GM12875 (cell line): ENCODE measurements around the gene CRKL.

ENCODE experiments used
- H3K4me3 ChIP-seq: one replicate; pipeline ENCODE4 v1.5.1; 2011; ENCODE audit warnings: low read depth, low read length, control low read depth
- TF ChIP-seq, protein P1 (sequence below): IDR thresholded peaks from 2 replicates; pipeline ENCODE4 v1.5.1; 2011; ENCODE audit warnings: low read depth, mild to moderate bottlenecking, control low read depth, inconsistent platforms, low read length, moderate library complexity, borderline replicate concordance; ENCODE audit not compliant: insufficient read depth

Gene CRKL

DNA sequence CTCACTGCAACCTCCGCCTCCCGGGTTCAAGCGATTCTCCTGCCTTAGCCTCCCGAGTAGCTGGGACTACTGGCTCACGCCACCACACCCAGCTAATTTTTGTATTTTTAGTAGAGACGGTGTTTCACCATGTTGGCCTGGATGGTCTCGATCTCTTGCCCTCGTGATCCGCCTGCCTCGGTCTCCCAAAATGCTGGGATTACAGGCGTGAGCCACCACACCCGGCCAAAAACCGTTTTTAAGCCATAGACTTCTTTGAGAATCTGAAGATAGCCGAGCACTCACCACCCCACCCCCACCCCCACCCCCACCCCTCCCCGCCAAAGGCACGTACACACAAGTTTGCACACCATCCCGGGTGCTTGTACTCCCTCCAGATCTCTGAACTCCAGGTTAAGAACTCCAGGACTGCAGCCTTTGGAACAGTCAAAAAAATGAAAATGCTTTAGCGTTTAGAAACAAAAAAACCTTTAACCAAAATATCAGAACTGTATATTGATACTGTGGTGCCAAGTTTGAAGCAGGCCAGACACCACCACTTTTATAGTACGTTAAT lies 1.5 kb downstream of the CRKL start:
- TF ChIP-seq, protein P1, sequence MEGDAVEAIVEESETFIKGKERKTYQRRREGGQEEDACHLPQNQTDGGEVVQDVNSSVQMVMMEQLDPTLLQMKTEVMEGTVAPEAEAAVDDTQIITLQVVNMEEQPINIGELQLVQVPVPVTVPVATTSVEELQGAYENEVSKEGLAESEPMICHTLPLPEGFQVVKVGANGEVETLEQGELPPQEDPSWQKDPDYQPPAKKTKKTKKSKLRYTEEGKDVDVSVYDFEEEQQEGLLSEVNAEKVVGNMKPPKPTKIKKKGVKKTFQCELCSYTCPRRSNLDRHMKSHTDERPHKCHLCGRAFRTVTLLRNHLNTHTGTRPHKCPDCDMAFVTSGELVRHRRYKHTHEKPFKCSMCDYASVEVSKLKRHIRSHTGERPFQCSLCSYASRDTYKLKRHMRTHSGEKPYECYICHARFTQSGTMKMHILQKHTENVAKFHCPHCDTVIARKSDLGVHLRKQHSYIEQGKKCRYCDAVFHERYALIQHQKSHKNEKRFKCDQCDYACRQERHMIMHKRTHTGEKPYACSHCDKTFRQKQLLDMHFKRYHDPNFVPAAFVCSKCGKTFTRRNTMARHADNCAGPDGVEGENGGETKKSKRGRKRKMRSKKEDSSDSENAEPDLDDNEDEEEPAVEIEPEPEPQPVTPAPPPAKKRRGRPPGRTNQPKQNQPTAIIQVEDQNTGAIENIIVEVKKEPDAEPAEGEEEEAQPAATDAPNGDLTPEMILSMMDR = no peak

GRCh38 chr22:20919718-20920117 lies 2.5 kb downstream of the CRKL start:
- TF ChIP-seq, protein P1 = no peak

More for the DNA sequence above, 1.5 kb downstream of the CRKL start:
- peak overlapping the region; percentile 84 for H3K4me3 ChIP-seq

GRCh38 chr22:20920881-20921203 lies 3.6 kb downstream of the CRKL start:
- TF ChIP-seq, protein P1 = no peak
- peak overlapping the region; percentile 84 for H3K4me3 ChIP-seq

More at GRCh38 chr22:20919718-20920117, 2.5 kb downstream of the CRKL start:
- peak overlapping the region; percentile 84 for H3K4me3 ChIP-seq

GRCh38 chr22:20922141-20922751 lies 5.0 kb downstream of the CRKL start:
- TF ChIP-seq, protein P1 = no peak
- H3K4me3 ChIP-seq = no peak overlapping the region

GRCh38 chr22:20926243-20926642 lies 9.0 kb downstream of the CRKL start:
- TF ChIP-seq, protein P1 = no peak
- no peak overlapping the region for H3K4me3 ChIP-seq

DNA sequence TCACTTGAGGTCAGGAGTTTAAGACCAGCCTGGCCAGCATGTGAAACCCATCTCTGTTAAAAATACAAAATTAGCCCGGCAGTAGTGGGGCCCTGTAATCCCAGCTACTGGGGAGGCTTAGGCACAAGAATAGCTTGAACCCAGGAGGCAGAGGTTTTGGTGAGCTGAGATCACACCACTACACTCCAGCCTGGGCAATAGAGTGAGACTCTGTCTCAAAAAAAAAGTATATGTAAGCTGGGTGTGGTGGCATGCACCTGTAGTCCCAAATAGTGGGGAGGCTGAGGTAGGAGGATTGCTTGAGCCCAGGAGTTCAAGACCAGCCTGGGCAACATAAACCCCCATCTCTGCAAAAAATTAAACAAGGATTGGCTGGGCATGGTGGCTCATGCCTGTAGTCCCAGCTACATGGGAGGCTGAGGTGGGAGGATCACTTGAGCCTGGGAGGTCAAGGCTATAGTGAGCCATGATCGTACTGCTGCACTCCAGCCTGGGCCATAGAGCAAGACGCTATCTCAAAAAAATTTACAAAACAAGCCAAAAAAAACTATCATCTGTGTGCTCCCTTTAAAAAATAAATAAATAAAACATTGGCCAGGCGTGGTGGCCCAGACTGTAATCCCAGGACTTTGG lies 10.8 kb downstream of the CRKL start:
- H3K4me3 ChIP-seq = no peak overlapping the region

DNA sequence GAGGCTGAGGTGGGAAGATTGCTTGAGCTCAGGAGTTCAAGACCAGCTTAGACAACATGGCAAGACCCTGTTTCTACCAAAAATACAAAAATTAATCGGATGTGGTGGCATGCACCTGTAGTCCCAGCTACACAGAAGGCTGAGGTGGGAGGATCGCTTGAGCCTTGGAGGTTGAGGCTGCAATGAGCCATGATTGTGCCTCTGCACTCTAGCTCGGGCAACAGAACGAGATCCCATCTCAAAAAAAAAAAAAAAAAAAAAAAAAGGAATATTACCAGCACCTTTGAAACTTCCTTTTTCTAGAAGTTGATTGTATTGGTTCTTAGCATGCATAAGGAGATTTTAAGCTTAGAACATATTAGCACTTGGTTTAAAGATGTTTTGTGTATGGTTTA lies 11.4 kb downstream of the CRKL start:
- no peak overlapping the region for H3K4me3 ChIP-seq
- TF ChIP-seq, protein P1 = no peak

More for the DNA sequence above, 10.8 kb downstream of the CRKL start:
- TF ChIP-seq, protein P1 = no peak
